ENCODE results near the gene TSHZ2.

TSHZ2 gene

GRCh38 chr20:53165452-53165851 is 193.3 kb downstream of the TSHZ2 start:
- intact Hi-C loops (cut with DNase I), result no loop called here
- DNase-seq, result no peak

- intact Hi-C loops (cut with DNase I), result no loop called here
- DNase-seq, result no peak
These were observed 196.3 kb downstream of the TSHZ2 start for GRCh38 chr20:53168491-53168890.

- intact Hi-C loops (cut with DNase I), result no loop called here
- peak in 1 of 42 donors; percentile 13 for DNase-seq
These were observed 198.0 kb downstream of the TSHZ2 start for GRCh38 chr20:53170196-53170595.

- intact Hi-C loops (cut with DNase I), result no loop called here
- peak in 5 of 42 donors; percentile 8 to 30 (median 14) for DNase-seq
These were observed 198.9 kb downstream of the TSHZ2 start for GRCh38 chr20:53171065-53171464.

GRCh38 chr20:53174454-53174853 is 202.3 kb downstream of the TSHZ2 start:
- peak in 14 of 42 donors; percentile 8 to 58 (median 27) for DNase-seq
- intact Hi-C loops (cut with DNase I), result no loop called here

GRCh38 chr20:53175135-53175780 is 203.1 kb downstream of the TSHZ2 start:
- intact Hi-C loops (cut with DNase I), result no loop called here
- no peak for DNase-seq

GRCh38 chr20:53176134-53176533 is 204.0 kb downstream of the TSHZ2 start:
- intact Hi-C loops (cut with DNase I), result no loop called here

GRCh38 chr20:53177687-53178086 is 205.5 kb downstream of the TSHZ2 start:
- intact Hi-C loops (cut with DNase I), result no loop called here

More at GRCh38 chr20:53176134-53176533, 204.0 kb downstream of the TSHZ2 start:
- no peak for DNase-seq

GRCh38 chr20:53179749-53180148 is 207.6 kb downstream of the TSHZ2 start:
- intact Hi-C loops (cut with DNase I), result no loop called here

More at GRCh38 chr20:53177687-53178086, 205.5 kb downstream of the TSHZ2 start:
- no peak for DNase-seq

GRCh38 chr20:53180928-53181362 is 208.8 kb downstream of the TSHZ2 start:
- DNase-seq, result no peak
- intact Hi-C loops (cut with DNase I), result no loop called here

More at GRCh38 chr20:53179749-53180148, 207.6 kb downstream of the TSHZ2 start:
- no peak for DNase-seq

GRCh38 chr20:53181866-53182376 is 209.8 kb downstream of the TSHZ2 start:
- no peak for DNase-seq
- intact Hi-C loops (cut with DNase I), result no loop called here

GRCh38 chr20:53183181-53183580 is 211.0 kb downstream of the TSHZ2 start:
- DNase-seq, result no peak
- intact Hi-C loops (cut with DNase I), result no loop called here

GRCh38 chr20:53186635-53187034 is 214.5 kb downstream of the TSHZ2 start:
- no peak for DNase-seq
- intact Hi-C loops (cut with DNase I), result no loop called here

- DNase-seq, result peak in 4 of 42 donors; percentile 11 to 21 (median 18)
- intact Hi-C loops (cut with DNase I), result no loop called here
These were observed 215.4 kb downstream of the TSHZ2 start for GRCh38 chr20:53187392-53188068.

GRCh38 chr20:53190225-53190624 is 218.1 kb downstream of the TSHZ2 start:
- intact Hi-C loops (cut with DNase I), result no loop called here
- no peak for DNase-seq

GRCh38 chr20:53191957-53192356 is 219.8 kb downstream of the TSHZ2 start:
- intact Hi-C loops (cut with DNase I), result no loop called here
- DNase-seq, result no peak

- intact Hi-C loops (cut with DNase I), result no loop called here
- DNase-seq, result no peak
These were observed 222.4 kb downstream of the TSHZ2 start for GRCh38 chr20:53194306-53195290.

- intact Hi-C loops (cut with DNase I), result no loop called here
- DNase-seq, result peak in 1 of 42 donors; percentile 29
These were observed 223.9 kb downstream of the TSHZ2 start for GRCh38 chr20:53195876-53196610.

GRCh38 chr20:53201588-53201987 is 229.4 kb downstream of the TSHZ2 start:
- intact Hi-C loops (cut with DNase I), result no loop called here

More at GRCh38 chr20:53201588-53201987, 229.4 kb downstream of the TSHZ2 start:
- no peak for DNase-seq

Data from head of caudate nucleus (tissue), 42 donors.